Panc1 (cell line): ENCODE data around the gene RGP1. TPM values are rescaled to one million over a fixed set of nuclear protein-coding genes. Genes with fewer than 3 reads are reported as not detected.

Experiments used
- ATAC-seq: fragments of 200-7000 bp; cut with Tn5 transposase; 2 replicates; pipeline ENCODE4 v1.9.1; 2020; ENCODE audit warnings: mild to moderate bottlenecking, moderate library complexity
- BruUV-seq: library from RNA; stranded (reverse); fragments of 400-500 nt; replicated peaks from 2 replicates; lab custom pipeline; 2021; lab: Mats Ljungman, UMichigan
- CTCF ChIA-PET: fragments of 300-600 bp; sonication (Branson Sonifier 250); formaldehyde crosslinking; loops from one replicate; lab custom pipeline; 2022; ENCODE audit warnings: antibody characterized with exemption; lab: Charles Lee
- POLR2A ChIA-PET: fragments of 300-600 bp; sonication (Branson Sonifier 250); formaldehyde crosslinking; loops from one replicate; lab custom pipeline; 2022; ENCODE audit warnings: antibody characterized with exemption; lab: Charles Lee
- DNase-seq: peaks from one replicate; pipeline ENCODE4 v3.0.0-alpha.2; 2010; ENCODE audit warnings: low read depth, low spot score
- H3K27ac ChIP-seq: 2 replicates; pipeline ENCODE4 v1.5.1; 2011; ENCODE audit warnings: mild to moderate bottlenecking, low read length, inconsistent platforms
- H3K27me3 ChIP-seq: fragments of 200-500 bp; sonication (Bioruptor generic); 2 replicates; pipeline ENCODE4 v1.6.0; 2014; ENCODE audit warnings: low read length, inconsistent platforms; ENCODE audit not compliant: control insufficient read depth, insufficient read depth
- H3K36me3 ChIP-seq: fragments of 200-500 bp; sonication (Bioruptor generic); 2 replicates; pipeline ENCODE4 v1.5.1; 2014; ENCODE audit warnings: inconsistent platforms, mild to moderate bottlenecking, low read length, moderate library complexity; ENCODE audit not compliant: control insufficient read depth, insufficient read depth
- H3K4me1 ChIP-seq: 2 replicates; pipeline ENCODE4 v1.5.1; 2011; ENCODE audit warnings: inconsistent platforms, mild to moderate bottlenecking, low read length, moderate library complexity; ENCODE audit not compliant: control insufficient read depth, insufficient read depth
- H3K4me3 ChIP-seq, 2 experiments: 2 replicates each; pipeline ENCODE4 v1.5.1; 2011 to 2012; ENCODE audit warnings: low read depth in 2 of 2, low read length in 2 of 2, mild to moderate bottlenecking in 2 of 2, inconsistent platforms in 1 of 2, moderate library complexity in 1 of 2
- H3K9me3 ChIP-seq: fragments of 200-500 bp; sonication (Bioruptor generic); 2 replicates; pipeline ENCODE4 v1.5.1; 2014; ENCODE audit warnings: low read depth, mild to moderate bottlenecking, inconsistent platforms, low read length, moderate library complexity; ENCODE audit not compliant: control insufficient read depth, insufficient read depth
- CTCF ChIP-seq: fragments of 450-650 bp; IDR thresholded peaks from 2 replicates; pipeline ENCODE4 v1.5.1; 2017; ENCODE audit warnings: mild to moderate bottlenecking
- POLR2AphosphoS5 ChIP-seq: IDR thresholded peaks from 2 replicates; pipeline ENCODE4 v1.6.1; 2012; ENCODE audit warnings: mild to moderate bottlenecking, low read depth, low read length, moderate library complexity
- REST ChIP-seq, 2 experiments: IDR thresholded peaks; 2 replicates each; pipeline ENCODE4 v1.6.1; 2011 to 2012; ENCODE audit warnings: low read depth in 2 of 2, control low read depth in 1 of 2, low read length in 1 of 2, mild to moderate bottlenecking in 1 of 2, moderate library complexity in 1 of 2; ENCODE audit not compliant: insufficient read depth in 1 of 2
- SIN3A ChIP-seq: IDR thresholded peaks from 2 replicates; pipeline ENCODE4 v1.6.1; 2012; ENCODE audit warnings: low read depth, mild to moderate bottlenecking, low read length, moderate library complexity, borderline replicate concordance; ENCODE audit not compliant: insufficient read depth
- TCF7L2 ChIP-seq: IDR thresholded peaks from 2 replicates; pipeline ENCODE4 v1.6.1; 2011; ENCODE audit warnings: mild to moderate bottlenecking, low read depth, low read length, inconsistent platforms
- in situ Hi-C: cut with HindIII; loops from 2 replicates; pipeline ENCODE4 v1.10.0; 2016; ENCODE audit warnings: low sequenced_read_pairs, low pct_unique_long_range_greater_than_20kb
- intact Hi-C: fragments of 100-400 bp; cut with micrococcal nuclease; formaldehyde crosslinking; loops from one replicate; pipeline ENCODE4 v1.10.0; 2022; ENCODE audit not compliant: unreplicated experiment
- total RNA-seq: library from RNA; stranded (reverse); gene quantifications from one replicate; pipeline ENCODE4 v1.2.1, GENCODE V29; 2021; ENCODE audit not compliant: unreplicated experiment

RGP1 gene
- total RNA-seq, 1 experiment from 2014 or later = 43.3 TPM

GRCh38 chr9:35748242-35748857 lies 737 bp upstream of the RGP1 start:
- in situ Hi-C loops (no loop called here), intact Hi-C loops (no loop called here)
- Histone ChIP-seq H3K27me3 (no peaks in the 10 kb centered on the region), H3K9me3 (no peaks in the 10 kb centered on the region), H3K4me1 (peaks cover 22% of the 10 kb centered on the region; the same call in 1 of the 2 replicates), H3K4me3 (peak overlapping the region; percentile 95 to 96), H3K36me3 (peaks cover 8% of the 10 kb centered on the region), H3K27ac (peak overlapping the region; percentile 94)
- BruUV-seq = no TSS peak
- ChIA-PET CTCF (interaction anchor here (0.6 to 1.7 kb wide), 3 partner anchors 11 to 20 kb away, joined by 3 to 5 read pairs (median 4); no protein-coding TSS in a partner anchor), POLR2A (no interaction called here)
- peak; percentile 0; the same call in 1 of the 2 replicates for ATAC-seq
- DNase-seq = no peak
- no peak for TF ChIP-seq CTCF
- no peak for TF ChIP-seq TCF7L2
- TF ChIP-seq POLR2AphosphoS5 = no peak
- no peak for TF ChIP-seq REST (IDR thresholded peaks at IDR 0.05; ENCODE audit: insufficient read depth in 1 of 2, low read depth in 2 of 2, low read length in 1 of 2)
- no peak for TF ChIP-seq SIN3A

- intact Hi-C loops (no loop called here), in situ Hi-C loops (no loop called here)
- H3K36me3 ChIP-seq = no peaks in the 10 kb centered on the region; the same call in 1 of the 2 replicates
- H3K4me1 ChIP-seq = peaks cover 22% of the 10 kb centered on the region; the same call in 1 of the 2 replicates
- ATAC-seq = peak; percentile 60
- CTCF ChIA-PET = interaction anchor here (1.7 kb wide), 1 partner anchor 14 kb away, joined by 5 read pairs; no protein-coding TSS in a partner anchor
- no peaks in the 10 kb centered on the region for H3K27me3 ChIP-seq
- POLR2A ChIA-PET = interaction anchor here (0.6 kb wide), 1 partner anchor 12 kb away, joined by 5 read pairs; no protein-coding TSS in a partner anchor
- no peak for DNase-seq
- TF ChIP-seq POLR2AphosphoS5 (no peak), SIN3A (no peak), CTCF (no peak), TCF7L2 (no peak), REST (IDR thresholded peaks at IDR 0.05; ENCODE audit: insufficient read depth in 1 of 2, low read depth in 2 of 2, low read length in 1 of 2) (no peak)
- peak overlapping the region; percentile 95 to 96 for H3K4me3 ChIP-seq
- no peaks in the 10 kb centered on the region for H3K9me3 ChIP-seq
- peak overlapping the region; percentile 88 for H3K27ac ChIP-seq
- no TSS peak for BruUV-seq
Observed at GRCh38 chr9:35749515-35750255, 598 bp downstream of the RGP1 start.
